Keratinocyte (primary cell): ENCODE results near the gene AOPEP.

Source experiments
- EZH2 ChIP-seq: IDR thresholded peaks from one replicate; pipeline ENCODE4 v1.6.1; 2012; ENCODE audit warnings: inconsistent platforms, mild to moderate bottlenecking, low read length, moderate library complexity
- TF ChIP-seq, protein P1 (sequence below), 3 experiments: IDR thresholded peaks in 1 of 3; conservative IDR thresholded peaks in 1 of 3; optimal IDR thresholded peaks in 1 of 3; 2 replicates in 2 of 3; 3 replicates in 1 of 3; pipeline versions ENCODE3 to v1.5.1; 2011; ENCODE audit warnings: low read length in 3 of 3, mild to moderate bottlenecking in 3 of 3, moderate library complexity in 2 of 3, control low read depth in 1 of 3, inconsistent platforms in 1 of 3; ENCODE audit not compliant: insufficient read depth in 2 of 3; ENCODE audit errors: extremely low read depth in 1 of 3

DNA sequence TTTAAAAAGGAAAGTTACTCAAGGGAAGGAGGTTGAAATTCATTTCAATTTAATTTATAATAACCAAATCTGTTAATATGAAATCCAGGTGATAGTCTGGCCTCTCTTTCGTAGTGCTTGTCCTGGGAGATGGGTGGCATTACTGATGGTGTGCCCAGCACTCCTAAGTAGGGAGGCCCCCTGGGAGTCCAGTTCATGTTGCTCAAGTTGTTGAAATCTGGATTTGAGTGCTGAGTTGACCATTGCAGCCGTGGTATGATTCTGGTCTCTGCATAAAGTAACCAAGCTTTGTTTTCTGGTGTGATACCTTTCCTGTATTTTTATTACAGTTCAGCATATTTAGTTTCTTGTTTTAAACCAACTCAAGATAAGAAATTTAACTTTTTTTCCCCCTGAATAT, 303.2 kb downstream of the AOPEP start:
- TF ChIP-seq, protein P1, sequence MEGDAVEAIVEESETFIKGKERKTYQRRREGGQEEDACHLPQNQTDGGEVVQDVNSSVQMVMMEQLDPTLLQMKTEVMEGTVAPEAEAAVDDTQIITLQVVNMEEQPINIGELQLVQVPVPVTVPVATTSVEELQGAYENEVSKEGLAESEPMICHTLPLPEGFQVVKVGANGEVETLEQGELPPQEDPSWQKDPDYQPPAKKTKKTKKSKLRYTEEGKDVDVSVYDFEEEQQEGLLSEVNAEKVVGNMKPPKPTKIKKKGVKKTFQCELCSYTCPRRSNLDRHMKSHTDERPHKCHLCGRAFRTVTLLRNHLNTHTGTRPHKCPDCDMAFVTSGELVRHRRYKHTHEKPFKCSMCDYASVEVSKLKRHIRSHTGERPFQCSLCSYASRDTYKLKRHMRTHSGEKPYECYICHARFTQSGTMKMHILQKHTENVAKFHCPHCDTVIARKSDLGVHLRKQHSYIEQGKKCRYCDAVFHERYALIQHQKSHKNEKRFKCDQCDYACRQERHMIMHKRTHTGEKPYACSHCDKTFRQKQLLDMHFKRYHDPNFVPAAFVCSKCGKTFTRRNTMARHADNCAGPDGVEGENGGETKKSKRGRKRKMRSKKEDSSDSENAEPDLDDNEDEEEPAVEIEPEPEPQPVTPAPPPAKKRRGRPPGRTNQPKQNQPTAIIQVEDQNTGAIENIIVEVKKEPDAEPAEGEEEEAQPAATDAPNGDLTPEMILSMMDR (optimal IDR thresholded peaks at IDR 0.05 in 1 of 3, IDR thresholded peaks at IDR 0.05 in 1 of 3, conservative IDR thresholded peaks at IDR 0.05 in 1 of 3; ENCODE audit: extremely low read depth in 1 of 3, insufficient read depth in 2 of 3, low read length in 3 of 3): no peak
- TF ChIP-seq EZH2: no peak
